NCI-H187 treated with DMSO at 0.1 percent for 48 hours (cell line): ENCODE measurements around the gene TRABD2B.

Experiments used
- DNase-seq: peaks from one replicate; lab custom pipeline; 2025; lab: John Stamatoyannopoulos, UW

Gene TRABD2B

GRCh38 chr1:47774986-47775834 lies 222.0 kb downstream of the TRABD2B start:
- DNase-seq: no peak

- no peak for DNase-seq
Observed at GRCh38 chr1:47772960-47773682, 224.1 kb downstream of the TRABD2B start.

- DNase-seq: no peak
Observed at GRCh38 chr1:47772281-47772680, 224.9 kb downstream of the TRABD2B start.

- DNase-seq: no peak
Observed at GRCh38 chr1:47771751-47772150, 225.4 kb downstream of the TRABD2B start.

GRCh38 chr1:47769983-47770382 lies 227.2 kb downstream of the TRABD2B start:
- DNase-seq: no peak

GRCh38 chr1:47769295-47769694 lies 227.9 kb downstream of the TRABD2B start:
- no peak for DNase-seq

GRCh38 chr1:47767741-47768100 lies 229.5 kb downstream of the TRABD2B start:
- no peak for DNase-seq

- no peak for DNase-seq
Observed at GRCh38 chr1:47766832-47767740, 230.1 kb downstream of the TRABD2B start.

- no peak for DNase-seq
Observed at GRCh38 chr1:47765742-47766485, 231.3 kb downstream of the TRABD2B start.

GRCh38 chr1:47765236-47765635 lies 231.9 kb downstream of the TRABD2B start:
- DNase-seq: no peak

- DNase-seq: no peak
Observed at GRCh38 chr1:47764461-47765046, 232.6 kb downstream of the TRABD2B start.

GRCh38 chr1:47763591-47764171 lies 233.5 kb downstream of the TRABD2B start:
- DNase-seq: no peak

- no peak for DNase-seq
Observed at GRCh38 chr1:47761974-47762373, 235.2 kb downstream of the TRABD2B start.

GRCh38 chr1:47761201-47761930 lies 235.8 kb downstream of the TRABD2B start:
- DNase-seq: no peak

GRCh38 chr1:47759936-47760629 lies 237.1 kb downstream of the TRABD2B start:
- DNase-seq: no peak

GRCh38 chr1:47759251-47759935 lies 237.8 kb downstream of the TRABD2B start:
- DNase-seq: no peak

- no peak for DNase-seq
Observed at GRCh38 chr1:47758341-47759250, 238.6 kb downstream of the TRABD2B start.
